Duodenal mucosa (tissue), 2 donors: Measurements from ENCODE around the gene SALL1.

Source experiments
- H3K27ac ChIP-seq: one replicate; pipeline ENCODE4 v1.7.0; 2013; ENCODE audit warnings: low read depth, low read length
- H3K27me3 ChIP-seq, 2 donors: one replicate each; pipeline ENCODE4 v1.7.0; 2013; ENCODE audit warnings: low read length in 2 of 2, control low read depth in 1 of 2; ENCODE audit not compliant: insufficient read depth in 2 of 2, control insufficient read depth in 1 of 2
- H3K36me3 ChIP-seq, 2 donors: one replicate each; pipeline ENCODE4 v1.7.0; 2013; ENCODE audit warnings: low read length in 2 of 2, control low read depth in 1 of 2; ENCODE audit not compliant: insufficient read depth in 2 of 2, control insufficient read depth in 1 of 2
- H3K4me1 ChIP-seq, 2 donors: one replicate each; pipeline ENCODE4 v1.7.0; 2013; ENCODE audit warnings: low read length in 2 of 2, control low read depth in 1 of 2; ENCODE audit not compliant: insufficient read depth in 2 of 2, control insufficient read depth in 1 of 2
- H3K4me3 ChIP-seq, 2 donors: one replicate each; pipeline ENCODE4 v1.7.0; 2013; ENCODE audit warnings: low read length in 2 of 2, low read depth in 1 of 2
- H3K9ac ChIP-seq, 2 donors: one replicate each; pipeline ENCODE4 v1.7.0; 2013; ENCODE audit warnings: low read length in 2 of 2, low read depth in 1 of 2
- H3K9me3 ChIP-seq, 2 donors: one replicate each; pipeline ENCODE4 v1.7.0; 2013; ENCODE audit warnings: low read length in 2 of 2, control low read depth in 1 of 2; ENCODE audit not compliant: control insufficient read depth in 1 of 2

The SALL1 gene

DNA sequence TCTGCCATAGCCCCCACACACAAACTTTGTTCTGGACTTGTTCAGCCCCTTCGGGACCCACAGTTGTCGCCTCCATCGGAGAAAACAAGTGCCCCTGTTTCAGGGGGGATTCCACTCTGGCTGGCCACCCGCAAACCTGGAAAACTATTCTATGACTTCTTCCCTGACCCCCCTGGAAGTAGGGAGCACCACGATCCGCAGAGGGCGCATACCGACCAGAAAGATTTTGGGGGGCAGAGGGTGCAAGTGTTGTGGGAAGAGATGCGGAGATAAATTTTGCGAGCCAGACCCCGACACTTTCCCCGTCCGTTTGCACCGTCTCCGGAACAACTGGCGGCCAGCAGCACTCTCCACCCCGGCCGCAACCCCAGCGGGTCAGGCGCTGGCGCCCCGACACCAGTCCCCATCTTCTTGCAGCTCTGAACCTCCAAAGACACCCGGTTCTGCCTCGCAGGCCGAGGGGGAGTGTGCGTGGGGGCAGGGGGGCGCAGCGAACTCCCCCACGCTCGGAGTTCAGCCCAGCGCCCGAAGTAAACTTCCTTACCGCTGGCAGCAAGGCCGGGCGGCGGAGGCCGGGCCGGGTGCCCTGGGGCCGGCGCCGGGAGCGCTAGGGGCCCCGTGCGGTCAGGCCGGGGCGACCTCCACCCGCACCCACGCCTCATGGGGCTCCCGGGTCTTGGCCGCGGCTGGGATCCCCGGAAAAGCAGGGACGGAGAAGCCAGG lies 744 bp downstream of the SALL1 start:
- Histone ChIP-seq H3K4me3 (peak overlapping the region; percentile 32 to 35), H3K27ac (peak overlapping the region; percentile 58), H3K9ac (peak overlapping the region in 1 of 2 donors; percentile 10), H3K27me3 (peaks cover 49 to 62% of the 10 kb centered on the region in 2 donors), H3K4me1 (no peaks in the 10 kb centered on the region), H3K36me3 (no peaks in the 10 kb centered on the region), H3K9me3 (no peaks in the 10 kb centered on the region)

DNA sequence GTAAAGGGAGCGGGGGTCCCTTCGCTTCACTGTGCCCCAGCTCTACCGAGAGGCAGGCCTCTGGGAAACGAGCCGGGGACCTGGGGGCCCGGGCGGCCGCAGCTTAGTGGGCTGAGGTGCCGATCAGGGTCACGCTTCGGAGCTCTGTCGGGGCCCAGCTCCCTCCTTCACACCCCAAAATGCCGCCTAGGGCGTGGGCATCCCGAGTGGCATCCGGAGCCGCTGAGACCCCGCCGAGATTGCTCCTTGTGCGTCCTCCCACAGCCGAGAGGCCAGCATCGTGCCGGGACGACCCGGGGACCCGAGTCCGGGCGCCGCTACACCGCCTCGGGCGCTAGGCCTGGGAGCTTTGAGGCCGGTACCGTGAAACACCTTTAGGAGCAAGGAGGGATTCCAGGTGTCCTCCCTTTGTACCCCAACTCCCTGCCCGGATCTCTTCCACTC lies 1.3 kb downstream of the SALL1 start:
- Histone ChIP-seq H3K9ac (no peak overlapping the region), H3K27me3 (peaks cover 44 to 56% of the 10 kb centered on the region in 2 donors), H3K4me1 (no peaks in the 10 kb centered on the region), H3K36me3 (no peaks in the 10 kb centered on the region), H3K27ac (peak overlapping the region; percentile 58), H3K4me3 (peak overlapping the region; percentile 32 to 35), H3K9me3 (no peaks in the 10 kb centered on the region)

DNA sequence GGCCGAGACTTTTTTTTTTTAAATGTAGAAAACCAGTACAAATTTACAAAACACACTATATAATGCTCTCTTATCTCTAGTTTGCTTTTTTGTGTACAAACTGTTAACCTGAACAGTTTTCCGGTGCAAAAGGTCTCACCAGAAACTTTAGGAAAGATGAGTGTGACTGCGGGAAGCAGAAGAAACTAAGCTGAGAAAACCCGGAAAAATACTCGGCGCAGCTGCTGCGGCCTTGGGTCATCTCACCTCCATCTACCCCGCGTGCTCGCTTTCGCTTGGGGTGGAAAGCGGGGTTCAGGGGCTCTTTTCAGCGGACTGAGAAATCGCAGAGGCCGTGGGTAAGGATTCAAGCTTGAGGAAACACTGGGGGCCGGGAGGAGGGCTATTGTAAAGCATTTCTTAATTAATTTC lies 1.8 kb downstream of the SALL1 start:
- peak overlapping the region; percentile 42 for H3K27ac ChIP-seq
- no peaks in the 10 kb centered on the region for H3K36me3 ChIP-seq
- H3K9ac ChIP-seq: no peak overlapping the region
- peaks cover 42 to 51% of the 10 kb centered on the region in 2 donors for H3K27me3 ChIP-seq
- H3K9me3 ChIP-seq: no peaks in the 10 kb centered on the region
- no peaks in the 10 kb centered on the region for H3K4me1 ChIP-seq
- peak overlapping the region in 1 of 2 donors; percentile 5 for H3K4me3 ChIP-seq

DNA sequence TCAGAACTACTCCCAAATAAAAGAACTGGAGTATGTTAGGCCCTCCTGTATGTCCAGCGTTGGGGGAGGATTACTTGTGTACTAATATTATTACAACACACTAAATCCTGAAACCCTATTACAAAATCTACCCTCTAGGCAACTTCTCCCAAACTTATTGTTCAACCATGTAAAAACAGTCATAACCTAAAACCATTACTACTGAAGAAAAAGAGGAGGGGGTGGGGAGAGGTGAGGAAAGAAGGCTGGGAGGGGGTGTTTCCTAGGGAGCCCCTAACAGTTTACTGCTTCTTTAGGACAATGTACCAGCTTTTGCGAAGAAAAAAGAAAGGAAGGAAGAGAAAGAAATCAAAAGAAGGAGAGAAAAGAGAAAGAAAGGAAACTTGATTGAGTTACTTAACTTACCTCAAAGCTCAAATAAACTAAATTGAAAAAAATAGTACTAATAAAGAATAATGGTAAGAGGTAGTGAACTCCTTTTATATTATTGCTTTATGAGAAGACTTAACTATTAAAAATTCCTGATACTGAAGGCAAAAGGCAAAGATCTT lies 2.3 kb downstream of the SALL1 start:
- peak overlapping the region in 1 of 2 donors; percentile 5 for H3K4me3 ChIP-seq
- no peak overlapping the region for H3K9ac ChIP-seq
- H3K27me3 ChIP-seq: peaks cover 40 to 47% of the 10 kb centered on the region in 2 donors
- no peaks in the 10 kb centered on the region for H3K9me3 ChIP-seq
- peak overlapping the region; percentile 42 for H3K27ac ChIP-seq
- no peaks in the 10 kb centered on the region for H3K36me3 ChIP-seq
- H3K4me1 ChIP-seq: no peaks in the 10 kb centered on the region

DNA sequence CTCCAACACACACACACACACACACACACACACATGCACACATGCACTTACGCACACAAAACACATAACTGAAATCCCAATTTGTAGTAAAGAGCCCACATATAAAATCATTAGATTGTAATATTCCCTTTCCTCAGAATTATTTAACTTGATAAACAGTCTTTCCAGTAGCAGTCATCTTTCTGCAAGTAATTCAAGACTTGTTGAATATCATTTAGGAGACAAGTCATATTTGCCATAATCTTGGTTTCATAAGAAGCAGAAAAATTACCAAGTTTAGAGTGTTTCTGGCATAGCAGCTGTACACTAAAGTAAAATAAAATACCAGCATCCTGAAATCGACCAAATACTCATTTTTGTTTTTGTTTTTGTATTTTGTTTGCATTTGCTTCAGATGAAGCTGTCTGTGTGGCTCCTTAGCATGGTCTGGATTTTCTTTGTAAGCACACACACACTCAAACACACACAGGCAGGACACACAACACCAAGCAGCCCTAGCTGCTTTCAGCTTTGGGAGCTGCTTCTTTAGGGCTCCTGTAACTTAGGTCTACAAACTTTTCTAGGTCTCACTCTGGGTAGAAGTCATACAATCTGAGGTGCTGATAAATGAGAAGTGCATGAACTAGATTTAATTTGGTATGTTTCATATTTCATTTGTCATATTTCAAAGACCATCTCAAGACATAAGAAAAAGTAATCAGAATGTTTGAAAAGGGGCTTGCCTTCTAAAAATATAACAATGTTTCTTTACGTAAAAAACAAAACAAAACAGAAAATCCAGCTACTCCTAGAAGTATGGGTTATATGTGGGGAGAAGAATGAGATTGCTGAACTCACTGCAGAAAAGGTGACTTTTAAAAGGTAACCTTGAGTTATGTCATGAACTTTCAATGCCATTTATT lies 3.0 kb downstream of the SALL1 start:
- H3K4me3 ChIP-seq: no peak overlapping the region
- no peak overlapping the region for H3K9ac ChIP-seq
- H3K27me3 ChIP-seq: peaks cover 32 to 39% of the 10 kb centered on the region in 2 donors
- no peaks in the 10 kb centered on the region for H3K4me1 ChIP-seq
- H3K9me3 ChIP-seq: no peaks in the 10 kb centered on the region
- H3K36me3 ChIP-seq: no peaks in the 10 kb centered on the region
- no peak overlapping the region for H3K27ac ChIP-seq

DNA sequence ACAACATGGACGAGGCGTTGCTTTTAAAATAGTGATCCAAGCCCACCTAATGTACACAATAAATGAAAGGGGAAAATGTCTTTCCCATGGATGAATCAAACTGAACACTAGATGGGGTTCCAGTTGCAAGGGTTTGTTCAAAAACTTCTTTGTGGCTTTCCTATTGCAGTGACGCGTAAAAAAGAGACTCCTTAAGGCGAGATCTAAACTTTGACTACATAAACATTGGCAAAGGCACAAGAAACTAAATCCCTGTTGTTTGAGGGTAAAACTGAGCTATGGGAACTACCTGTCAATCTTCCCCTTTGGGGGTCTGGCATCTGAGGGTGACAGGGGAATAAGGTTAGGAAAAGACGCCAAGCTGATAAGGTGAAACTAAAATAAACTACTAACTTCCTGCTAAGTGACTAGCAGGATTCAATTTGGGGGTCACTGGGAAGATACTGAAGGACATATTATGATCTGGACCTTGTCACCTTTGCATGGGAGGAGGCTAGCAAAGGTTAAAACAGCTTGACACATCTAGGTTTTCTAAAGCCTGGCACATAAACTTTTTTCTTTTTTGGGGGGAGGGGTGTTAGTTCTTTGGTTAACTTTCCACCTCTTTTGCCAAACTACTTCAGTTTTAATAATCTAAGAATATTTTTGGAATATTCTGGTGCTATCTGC lies 4.7 kb downstream of the SALL1 start:
- peaks cover 27 to 33% of the 10 kb centered on the region in 2 donors for H3K27me3 ChIP-seq
- H3K9me3 ChIP-seq: no peaks in the 10 kb centered on the region
- H3K9ac ChIP-seq: no peak overlapping the region
- H3K36me3 ChIP-seq: no peaks in the 10 kb centered on the region
- H3K27ac ChIP-seq: no peak overlapping the region
- H3K4me3 ChIP-seq: no peak overlapping the region
- H3K4me1 ChIP-seq: no peaks in the 10 kb centered on the region

DNA sequence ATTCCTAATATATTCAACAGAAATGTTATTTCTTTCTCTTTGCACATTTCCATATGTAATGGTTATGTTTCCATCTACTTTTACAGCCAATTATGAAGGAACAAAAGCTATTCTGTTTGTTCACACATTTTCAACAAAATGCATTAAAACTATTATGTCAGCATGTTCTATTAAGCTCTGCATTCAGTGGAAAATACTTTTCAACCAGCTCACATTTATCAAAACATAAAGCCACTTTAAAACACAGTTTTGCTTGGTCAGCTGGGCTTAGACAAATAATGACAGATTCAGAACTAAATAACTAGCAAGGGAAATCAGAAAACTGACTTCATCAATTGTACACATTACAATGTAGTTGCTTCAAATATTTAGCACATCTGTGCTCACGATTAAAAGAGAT lies 6.9 kb downstream of the SALL1 start:
- no peak overlapping the region for H3K9ac ChIP-seq
- H3K4me3 ChIP-seq: no peak overlapping the region
- peaks cover 13 to 16% of the 10 kb centered on the region in 2 donors for H3K27me3 ChIP-seq
- H3K27ac ChIP-seq: no peak overlapping the region
- no peaks in the 10 kb centered on the region for H3K9me3 ChIP-seq
- H3K36me3 ChIP-seq: no peaks in the 10 kb centered on the region
- no peaks in the 10 kb centered on the region for H3K4me1 ChIP-seq

DNA sequence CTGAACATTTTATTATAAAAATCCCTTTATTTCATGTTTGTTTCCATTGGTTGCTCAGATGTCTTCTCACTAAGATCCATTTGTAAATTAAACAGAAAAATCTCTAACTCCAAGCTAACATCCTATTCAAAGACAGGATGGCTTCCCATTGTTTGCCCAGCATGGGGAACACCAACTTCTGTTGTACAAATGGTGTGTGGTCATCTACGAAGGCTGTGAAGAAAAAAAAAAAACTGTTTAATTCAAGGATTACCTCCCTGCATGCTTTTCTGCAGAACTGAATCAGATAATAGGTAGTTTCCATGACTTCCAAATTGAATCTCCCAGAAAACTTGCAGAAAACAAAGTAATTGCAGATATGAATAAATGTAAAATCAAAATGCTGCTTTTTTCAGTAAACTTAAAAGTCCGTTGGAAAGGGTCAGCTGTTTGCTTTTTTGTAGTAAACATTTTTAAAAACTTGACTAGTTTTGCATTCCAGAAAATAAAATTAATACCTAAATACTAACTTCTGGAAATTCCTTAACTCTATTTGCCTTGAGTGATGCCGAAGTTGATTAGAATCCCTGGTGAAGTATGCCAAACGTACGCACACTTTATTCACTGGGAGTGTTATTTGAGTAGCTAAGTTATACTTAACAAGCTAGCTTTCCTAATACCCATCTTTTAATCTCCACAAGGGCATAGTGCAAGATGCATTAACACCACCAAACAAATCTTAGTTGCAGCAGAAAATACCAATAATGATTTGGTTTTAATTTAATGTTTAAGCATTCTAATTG lies 7.7 kb downstream of the SALL1 start:
- Histone ChIP-seq H3K27me3 (peaks cover 6 to 9% of the 10 kb centered on the region in 2 donors), H3K9me3 (no peaks in the 10 kb centered on the region), H3K9ac (no peak overlapping the region), H3K4me1 (no peaks in the 10 kb centered on the region), H3K36me3 (no peaks in the 10 kb centered on the region), H3K4me3 (no peak overlapping the region), H3K27ac (no peak overlapping the region)

DNA sequence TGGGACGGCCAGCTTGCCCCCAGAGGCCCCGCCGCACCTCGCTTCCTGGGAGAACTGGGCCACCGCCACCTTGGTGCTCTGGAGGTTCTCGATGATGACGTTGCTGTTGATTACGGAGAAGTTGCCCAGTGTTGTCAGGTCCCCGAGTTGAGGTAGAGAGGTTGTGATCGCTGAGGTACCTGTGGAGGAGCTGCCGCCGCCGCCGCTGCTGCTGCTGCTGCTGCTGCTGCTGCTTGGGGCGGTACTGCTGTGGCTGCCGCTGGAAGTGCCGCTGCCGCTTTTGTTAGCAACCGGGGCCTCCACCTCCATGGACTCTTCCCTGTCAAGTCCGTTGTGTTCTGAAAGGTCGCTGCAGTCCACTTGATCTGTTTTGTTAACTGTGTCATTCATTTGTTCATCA lies 9.5 kb downstream of the SALL1 start:
- H3K4me3 ChIP-seq: no peak overlapping the region
- H3K36me3 ChIP-seq: no peaks in the 10 kb centered on the region
- no peak overlapping the region for H3K27ac ChIP-seq
- H3K9me3 ChIP-seq: no peaks in the 10 kb centered on the region
- no peak overlapping the region for H3K9ac ChIP-seq
- H3K27me3 ChIP-seq: no peaks in the 10 kb centered on the region
- H3K4me1 ChIP-seq: no peaks in the 10 kb centered on the region
